HG02610 (cell line): ENCODE data around the gene SYNPO2.

Source experiments
- ATAC-seq: cut with Tn5 transposase; IDR thresholded peaks from one replicate; pipeline ENCODE4 v1.9.1; 2021; ENCODE audit warnings: mild to moderate bottlenecking, moderate library complexity; ENCODE audit not compliant: unreplicated experiment

Gene SYNPO2

GRCh38 chr4:118881512-118882146, 7.0 kb upstream of the SYNPO2 start:
- ATAC-seq, result no peak

GRCh38 chr4:118883861-118884260, 4.8 kb upstream of the SYNPO2 start:
- no peak for ATAC-seq

- ATAC-seq, result no peak
Observed at GRCh38 chr4:118884716-118885115, 3.9 kb upstream of the SYNPO2 start.

GRCh38 chr4:118889312-118889691, 648 bp downstream of the SYNPO2 start:
- no peak for ATAC-seq

GRCh38 chr4:118894034-118894433, 5.4 kb downstream of the SYNPO2 start:
- ATAC-seq, result no peak

GRCh38 chr4:118898221-118898620, 9.6 kb downstream of the SYNPO2 start:
- no peak for ATAC-seq

- ATAC-seq, result no peak
Observed at GRCh38 chr4:118898684-118899138, 10.1 kb downstream of the SYNPO2 start.

- no peak for ATAC-seq
Observed at GRCh38 chr4:118904418-118904817, 15.8 kb downstream of the SYNPO2 start.

- ATAC-seq, result no peak
Observed at GRCh38 chr4:118904935-118905334, 16.3 kb downstream of the SYNPO2 start.

- no peak for ATAC-seq
Observed at GRCh38 chr4:118905566-118905965, 16.9 kb downstream of the SYNPO2 start.

GRCh38 chr4:118909173-118909956, 20.7 kb downstream of the SYNPO2 start:
- no peak for ATAC-seq

GRCh38 chr4:118910221-118910620, 21.6 kb downstream of the SYNPO2 start:
- no peak for ATAC-seq

- no peak for ATAC-seq
Observed at GRCh38 chr4:118911238-118911703, 22.6 kb downstream of the SYNPO2 start.

GRCh38 chr4:118915468-118915867, 26.8 kb downstream of the SYNPO2 start:
- no peak for ATAC-seq

- no peak for ATAC-seq
Observed at GRCh38 chr4:118916691-118917289, 28.1 kb downstream of the SYNPO2 start.

- ATAC-seq, result no peak
Observed at GRCh38 chr4:118917582-118917981, 28.9 kb downstream of the SYNPO2 start.

GRCh38 chr4:118918388-118918787, 29.7 kb downstream of the SYNPO2 start:
- ATAC-seq, result no peak

- ATAC-seq, result no peak
Observed at GRCh38 chr4:118920247-118920646, 31.6 kb downstream of the SYNPO2 start.

GRCh38 chr4:118921786-118922185, 33.1 kb downstream of the SYNPO2 start:
- no peak for ATAC-seq

- no peak for ATAC-seq
Observed at GRCh38 chr4:118923891-118924290, 35.2 kb downstream of the SYNPO2 start.

GRCh38 chr4:118927974-118928373, 39.3 kb downstream of the SYNPO2 start:
- ATAC-seq, result no peak

- ATAC-seq, result no peak
Observed at GRCh38 chr4:118930255-118930654, 41.6 kb downstream of the SYNPO2 start.
